Measurements from ENCODE around the gene UBC. TPM values are rescaled to one million over a fixed set of nuclear protein-coding genes. Genes with fewer than 3 reads are reported as not detected.

The UBC gene
- total and polyA plus RNA-seq, 9 of the 15 experiments (the other 6 are each of a cell fraction or from before 2014, with no cell fraction given): 533 to 1,153 (median 813) TPM

DNA sequence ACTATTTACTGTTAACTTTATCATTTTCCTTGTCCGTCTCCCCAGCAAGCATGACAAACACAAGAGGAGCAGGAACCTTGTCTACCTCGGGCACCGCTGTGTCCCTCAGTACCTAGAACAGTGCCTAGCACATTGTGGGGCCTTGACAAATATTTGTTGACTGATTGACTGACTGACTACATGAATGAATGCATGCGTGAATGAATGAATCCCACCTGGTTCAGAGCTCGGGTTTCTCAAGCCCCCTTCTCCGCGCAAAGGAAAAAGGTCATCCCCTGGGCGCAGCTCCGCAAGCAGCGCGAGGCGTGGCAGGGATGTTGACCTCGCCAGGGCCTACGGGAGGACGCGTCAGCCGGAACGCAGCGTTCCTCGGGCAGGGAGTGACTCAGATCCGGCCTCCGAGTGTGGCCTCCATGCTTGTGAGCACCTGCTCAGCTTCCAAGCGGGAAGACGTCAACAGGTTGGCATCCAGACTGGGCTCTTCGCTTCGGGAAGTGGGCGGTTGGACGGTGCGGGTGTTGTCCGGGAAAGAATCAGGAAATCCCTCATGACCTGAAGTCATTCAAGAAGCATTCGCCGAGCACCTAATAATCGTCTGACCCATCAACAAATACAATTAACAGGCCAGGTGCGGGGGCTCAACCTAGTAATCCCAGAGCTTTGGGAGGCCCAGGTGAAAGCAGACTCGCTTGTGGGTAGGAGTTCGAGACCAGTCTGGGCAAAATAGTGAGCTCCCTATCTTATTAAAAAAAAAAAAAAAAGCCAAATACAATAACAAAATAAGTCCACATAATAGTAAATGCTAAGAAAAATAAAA, 13.9 kb upstream of the UBC start:
- intact Hi-C loops (cut with micrococcal nuclease): no loop called here
- no peaks in the 10 kb centered on the region for H3K27me3 ChIP-seq (ENCODE audit: control insufficient read depth in 2 of 2, insufficient read depth in 2 of 2, low read length in 2 of 2)
- H3K9me3 ChIP-seq (replicated peaks; ENCODE audit: control insufficient read depth, insufficient read depth, low read depth, low read length): no peaks in the 10 kb centered on the region
- no peaks in the 10 kb centered on the region for H4K20me1 ChIP-seq (replicated peaks; ENCODE audit: control insufficient read depth, insufficient read depth, low read length)
- H3K9me1 ChIP-seq (ENCODE audit: control insufficient read depth, insufficient read depth, low read length): no peaks in the 10 kb centered on the region
- H3K27ac ChIP-seq (ENCODE audit: extremely low read depth, low read depth, low read length): peak overlapping the region; percentile 66
- FAIRE-seq (no peak), DNase-seq (ENCODE audit: extremely low read depth in 1 of 4, low spot score in 3 of 4) (peak in 1 of 4 experiments; percentile 23), ATAC-seq (peak; percentile 28; the same call in 2 of the 3 replicates)
- ChIA-PET POLR2A (interaction anchor here (0.9 to 2.3 kb wide), 5 partner anchors 9 to 14 kb away, joined by 4 to 18 read pairs (median 6); partner anchors contain the start of gene UBC), CTCF (ENCODE audit: low intra/inter-chr PET ratio) (interaction anchor here (0.6 to 1.8 kb wide), 3 partner anchors 20 to 104 kb away, joined by 3 to 7 read pairs (median 4); no protein-coding TSS in a partner anchor)
- H3K4me2 ChIP-seq (ENCODE audit: insufficient read depth, low read length): peak overlapping the region; percentile 87
- peaks cover 13 to 19% of the 10 kb centered on the region in 2 experiments; a peak in 4 of 5 replicates for H3K4me1 ChIP-seq (replicated peaks in 1 of 2; ENCODE audit: control insufficient read depth in 2 of 2, insufficient read depth in 2 of 2, low read length in 2 of 2)
- peak overlapping the region; percentile 95 for H2AFZ ChIP-seq (ENCODE audit: low read depth, low read length)
- H3K4me3 ChIP-seq: peak overlapping the region; percentile 64
- in situ Hi-C loops (cut with MboI): no loop called here
- H3K9ac ChIP-seq (ENCODE audit: insufficient read depth in 1 of 2, low read depth in 2 of 2, low read length in 2 of 2): peak overlapping the region; percentile 49 to 87
- no TSS peak for BruUV-seq (replicated peaks)
- no peaks in the 10 kb centered on the region for H3K36me3 ChIP-seq (ENCODE audit: control insufficient read depth, insufficient read depth, low read length)
- WGBS (ENCODE audit: insufficient coverage, low coverage, missing lambda C conversion rate): 61% methylated on average over 36 of the region's 36 CpGs
- no peaks in the 10 kb centered on the region for H3K79me2 ChIP-seq (ENCODE audit: control insufficient read depth, insufficient read depth, low read length)
- TF ChIP-seq, protein P1, sequence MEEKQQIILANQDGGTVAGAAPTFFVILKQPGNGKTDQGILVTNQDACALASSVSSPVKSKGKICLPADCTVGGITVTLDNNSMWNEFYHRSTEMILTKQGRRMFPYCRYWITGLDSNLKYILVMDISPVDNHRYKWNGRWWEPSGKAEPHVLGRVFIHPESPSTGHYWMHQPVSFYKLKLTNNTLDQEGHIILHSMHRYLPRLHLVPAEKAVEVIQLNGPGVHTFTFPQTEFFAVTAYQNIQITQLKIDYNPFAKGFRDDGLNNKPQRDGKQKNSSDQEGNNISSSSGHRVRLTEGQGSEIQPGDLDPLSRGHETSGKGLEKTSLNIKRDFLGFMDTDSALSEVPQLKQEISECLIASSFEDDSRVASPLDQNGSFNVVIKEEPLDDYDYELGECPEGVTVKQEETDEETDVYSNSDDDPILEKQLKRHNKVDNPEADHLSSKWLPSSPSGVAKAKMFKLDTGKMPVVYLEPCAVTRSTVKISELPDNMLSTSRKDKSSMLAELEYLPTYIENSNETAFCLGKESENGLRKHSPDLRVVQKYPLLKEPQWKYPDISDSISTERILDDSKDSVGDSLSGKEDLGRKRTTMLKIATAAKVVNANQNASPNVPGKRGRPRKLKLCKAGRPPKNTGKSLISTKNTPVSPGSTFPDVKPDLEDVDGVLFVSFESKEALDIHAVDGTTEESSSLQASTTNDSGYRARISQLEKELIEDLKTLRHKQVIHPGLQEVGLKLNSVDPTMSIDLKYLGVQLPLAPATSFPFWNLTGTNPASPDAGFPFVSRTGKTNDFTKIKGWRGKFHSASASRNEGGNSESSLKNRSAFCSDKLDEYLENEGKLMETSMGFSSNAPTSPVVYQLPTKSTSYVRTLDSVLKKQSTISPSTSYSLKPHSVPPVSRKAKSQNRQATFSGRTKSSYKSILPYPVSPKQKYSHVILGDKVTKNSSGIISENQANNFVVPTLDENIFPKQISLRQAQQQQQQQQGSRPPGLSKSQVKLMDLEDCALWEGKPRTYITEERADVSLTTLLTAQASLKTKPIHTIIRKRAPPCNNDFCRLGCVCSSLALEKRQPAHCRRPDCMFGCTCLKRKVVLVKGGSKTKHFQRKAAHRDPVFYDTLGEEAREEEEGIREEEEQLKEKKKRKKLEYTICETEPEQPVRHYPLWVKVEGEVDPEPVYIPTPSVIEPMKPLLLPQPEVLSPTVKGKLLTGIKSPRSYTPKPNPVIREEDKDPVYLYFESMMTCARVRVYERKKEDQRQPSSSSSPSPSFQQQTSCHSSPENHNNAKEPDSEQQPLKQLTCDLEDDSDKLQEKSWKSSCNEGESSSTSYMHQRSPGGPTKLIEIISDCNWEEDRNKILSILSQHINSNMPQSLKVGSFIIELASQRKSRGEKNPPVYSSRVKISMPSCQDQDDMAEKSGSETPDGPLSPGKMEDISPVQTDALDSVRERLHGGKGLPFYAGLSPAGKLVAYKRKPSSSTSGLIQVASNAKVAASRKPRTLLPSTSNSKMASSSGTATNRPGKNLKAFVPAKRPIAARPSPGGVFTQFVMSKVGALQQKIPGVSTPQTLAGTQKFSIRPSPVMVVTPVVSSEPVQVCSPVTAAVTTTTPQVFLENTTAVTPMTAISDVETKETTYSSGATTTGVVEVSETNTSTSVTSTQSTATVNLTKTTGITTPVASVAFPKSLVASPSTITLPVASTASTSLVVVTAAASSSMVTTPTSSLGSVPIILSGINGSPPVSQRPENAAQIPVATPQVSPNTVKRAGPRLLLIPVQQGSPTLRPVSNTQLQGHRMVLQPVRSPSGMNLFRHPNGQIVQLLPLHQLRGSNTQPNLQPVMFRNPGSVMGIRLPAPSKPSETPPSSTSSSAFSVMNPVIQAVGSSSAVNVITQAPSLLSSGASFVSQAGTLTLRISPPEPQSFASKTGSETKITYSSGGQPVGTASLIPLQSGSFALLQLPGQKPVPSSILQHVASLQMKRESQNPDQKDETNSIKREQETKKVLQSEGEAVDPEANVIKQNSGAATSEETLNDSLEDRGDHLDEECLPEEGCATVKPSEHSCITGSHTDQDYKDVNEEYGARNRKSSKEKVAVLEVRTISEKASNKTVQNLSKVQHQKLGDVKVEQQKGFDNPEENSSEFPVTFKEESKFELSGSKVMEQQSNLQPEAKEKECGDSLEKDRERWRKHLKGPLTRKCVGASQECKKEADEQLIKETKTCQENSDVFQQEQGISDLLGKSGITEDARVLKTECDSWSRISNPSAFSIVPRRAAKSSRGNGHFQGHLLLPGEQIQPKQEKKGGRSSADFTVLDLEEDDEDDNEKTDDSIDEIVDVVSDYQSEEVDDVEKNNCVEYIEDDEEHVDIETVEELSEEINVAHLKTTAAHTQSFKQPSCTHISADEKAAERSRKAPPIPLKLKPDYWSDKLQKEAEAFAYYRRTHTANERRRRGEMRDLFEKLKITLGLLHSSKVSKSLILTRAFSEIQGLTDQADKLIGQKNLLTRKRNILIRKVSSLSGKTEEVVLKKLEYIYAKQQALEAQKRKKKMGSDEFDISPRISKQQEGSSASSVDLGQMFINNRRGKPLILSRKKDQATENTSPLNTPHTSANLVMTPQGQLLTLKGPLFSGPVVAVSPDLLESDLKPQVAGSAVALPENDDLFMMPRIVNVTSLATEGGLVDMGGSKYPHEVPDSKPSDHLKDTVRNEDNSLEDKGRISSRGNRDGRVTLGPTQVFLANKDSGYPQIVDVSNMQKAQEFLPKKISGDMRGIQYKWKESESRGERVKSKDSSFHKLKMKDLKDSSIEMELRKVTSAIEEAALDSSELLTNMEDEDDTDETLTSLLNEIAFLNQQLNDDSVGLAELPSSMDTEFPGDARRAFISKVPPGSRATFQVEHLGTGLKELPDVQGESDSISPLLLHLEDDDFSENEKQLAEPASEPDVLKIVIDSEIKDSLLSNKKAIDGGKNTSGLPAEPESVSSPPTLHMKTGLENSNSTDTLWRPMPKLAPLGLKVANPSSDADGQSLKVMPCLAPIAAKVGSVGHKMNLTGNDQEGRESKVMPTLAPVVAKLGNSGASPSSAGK (IDR thresholded peaks at IDR 0.05): peak; percentile 37; the same call in 1 of the 2 replicates
- TF ChIP-seq SLC30A9 (CRISPR knock-in tag; IDR thresholded peaks at IDR 0.05) (no peak), ARNT (IDR thresholded peaks at IDR 0.05) (no peak; a peak in 1 of 4 replicates)
- TF ChIP-seq, protein P2, sequence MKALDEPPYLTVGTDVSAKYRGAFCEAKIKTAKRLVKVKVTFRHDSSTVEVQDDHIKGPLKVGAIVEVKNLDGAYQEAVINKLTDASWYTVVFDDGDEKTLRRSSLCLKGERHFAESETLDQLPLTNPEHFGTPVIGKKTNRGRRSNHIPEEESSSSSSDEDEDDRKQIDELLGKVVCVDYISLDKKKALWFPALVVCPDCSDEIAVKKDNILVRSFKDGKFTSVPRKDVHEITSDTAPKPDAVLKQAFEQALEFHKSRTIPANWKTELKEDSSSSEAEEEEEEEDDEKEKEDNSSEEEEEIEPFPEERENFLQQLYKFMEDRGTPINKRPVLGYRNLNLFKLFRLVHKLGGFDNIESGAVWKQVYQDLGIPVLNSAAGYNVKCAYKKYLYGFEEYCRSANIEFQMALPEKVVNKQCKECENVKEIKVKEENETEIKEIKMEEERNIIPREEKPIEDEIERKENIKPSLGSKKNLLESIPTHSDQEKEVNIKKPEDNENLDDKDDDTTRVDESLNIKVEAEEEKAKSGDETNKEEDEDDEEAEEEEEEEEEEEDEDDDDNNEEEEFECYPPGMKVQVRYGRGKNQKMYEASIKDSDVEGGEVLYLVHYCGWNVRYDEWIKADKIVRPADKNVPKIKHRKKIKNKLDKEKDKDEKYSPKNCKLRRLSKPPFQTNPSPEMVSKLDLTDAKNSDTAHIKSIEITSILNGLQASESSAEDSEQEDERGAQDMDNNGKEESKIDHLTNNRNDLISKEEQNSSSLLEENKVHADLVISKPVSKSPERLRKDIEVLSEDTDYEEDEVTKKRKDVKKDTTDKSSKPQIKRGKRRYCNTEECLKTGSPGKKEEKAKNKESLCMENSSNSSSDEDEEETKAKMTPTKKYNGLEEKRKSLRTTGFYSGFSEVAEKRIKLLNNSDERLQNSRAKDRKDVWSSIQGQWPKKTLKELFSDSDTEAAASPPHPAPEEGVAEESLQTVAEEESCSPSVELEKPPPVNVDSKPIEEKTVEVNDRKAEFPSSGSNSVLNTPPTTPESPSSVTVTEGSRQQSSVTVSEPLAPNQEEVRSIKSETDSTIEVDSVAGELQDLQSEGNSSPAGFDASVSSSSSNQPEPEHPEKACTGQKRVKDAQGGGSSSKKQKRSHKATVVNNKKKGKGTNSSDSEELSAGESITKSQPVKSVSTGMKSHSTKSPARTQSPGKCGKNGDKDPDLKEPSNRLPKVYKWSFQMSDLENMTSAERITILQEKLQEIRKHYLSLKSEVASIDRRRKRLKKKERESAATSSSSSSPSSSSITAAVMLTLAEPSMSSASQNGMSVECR (CRISPR knock-in tag; IDR thresholded peaks at IDR 0.05): 0 out of 2 replicates have a peak, but pooled peaks have one; percentile 42

Measured in K562 (cell line).